ENCODE results near the gene PPP2R5C. TPM values are rescaled to one million over a fixed set of nuclear protein-coding genes. Genes with fewer than 3 reads are reported as not detected.

The PPP2R5C gene
- total RNA-seq, 2 donors from 2014 or later: 126 to 142 TPM

DNA sequence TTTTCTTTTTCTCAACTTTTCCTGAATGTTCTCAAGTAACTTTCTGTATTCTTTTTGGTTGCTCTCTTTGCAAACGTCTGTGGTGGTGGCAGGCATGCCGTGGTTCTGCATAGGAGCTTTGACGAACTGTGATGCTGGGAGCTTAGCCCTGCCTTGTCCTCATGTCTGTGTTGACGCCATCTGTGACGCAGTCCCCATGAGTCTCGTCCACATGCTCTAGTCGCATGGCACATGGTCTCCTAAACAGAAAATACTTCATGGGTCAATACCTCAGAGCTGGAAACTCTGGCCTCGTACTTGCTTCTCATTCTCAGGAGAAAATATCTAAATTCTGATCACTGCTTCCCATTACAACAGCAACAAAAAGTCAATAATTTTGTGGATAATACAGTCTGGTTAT, 152.6 kb downstream of the PPP2R5C start:
- ATAC-seq (no peak), DNase-seq (no peak)
- intact Hi-C loops (cut with DNase I): no loop called here

DNA sequence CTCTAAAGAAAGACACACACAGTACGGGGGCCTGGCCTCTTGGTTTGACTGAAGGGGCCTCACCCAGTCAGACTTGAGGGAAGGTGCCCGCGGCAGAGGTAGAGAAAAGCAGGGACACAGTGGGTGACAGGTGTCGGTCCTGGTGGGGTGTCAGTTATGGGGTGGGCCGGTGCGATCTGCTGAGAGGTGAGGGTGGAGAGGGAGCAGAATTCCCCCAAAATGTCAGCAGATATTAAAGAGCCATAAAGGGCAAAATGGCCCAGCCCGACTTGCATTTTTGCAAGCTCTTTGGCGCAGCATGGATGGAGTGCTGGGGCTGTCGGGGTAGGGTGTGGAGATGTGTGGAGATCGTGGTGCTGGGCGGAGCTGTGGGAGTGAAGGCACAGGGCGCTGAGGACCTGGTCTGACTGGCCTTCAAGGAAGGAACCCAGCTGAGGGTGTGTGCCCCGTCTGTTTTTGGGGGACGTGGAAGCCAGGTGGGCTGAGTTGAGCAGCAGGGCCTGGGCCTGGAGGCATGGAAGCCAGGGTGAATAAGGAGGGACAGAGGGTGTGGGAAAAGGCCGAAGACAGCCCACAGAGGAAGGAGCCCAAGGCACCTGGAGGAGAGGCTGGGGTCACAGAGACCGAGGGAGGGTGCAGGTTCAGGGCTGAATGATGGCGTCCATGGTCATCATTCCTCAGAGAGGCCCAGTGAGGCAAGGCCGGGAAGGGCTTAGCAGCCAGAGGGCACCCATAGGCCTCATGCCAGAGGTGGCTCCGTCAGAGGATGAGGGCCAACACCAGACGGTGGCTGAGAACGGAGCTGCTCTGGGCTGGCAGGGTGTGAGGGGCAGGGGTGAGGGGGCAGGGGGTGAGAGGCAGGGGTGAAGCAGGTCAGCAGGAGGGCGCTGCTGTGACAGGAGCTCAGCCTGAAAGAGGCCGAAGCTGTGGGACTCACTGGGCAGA, 154.6 kb downstream of the PPP2R5C start:
- intact Hi-C loops (cut with DNase I): no loop called here
- ATAC-seq (peak; percentile 16 to 44), DNase-seq (no peak)

DNA sequence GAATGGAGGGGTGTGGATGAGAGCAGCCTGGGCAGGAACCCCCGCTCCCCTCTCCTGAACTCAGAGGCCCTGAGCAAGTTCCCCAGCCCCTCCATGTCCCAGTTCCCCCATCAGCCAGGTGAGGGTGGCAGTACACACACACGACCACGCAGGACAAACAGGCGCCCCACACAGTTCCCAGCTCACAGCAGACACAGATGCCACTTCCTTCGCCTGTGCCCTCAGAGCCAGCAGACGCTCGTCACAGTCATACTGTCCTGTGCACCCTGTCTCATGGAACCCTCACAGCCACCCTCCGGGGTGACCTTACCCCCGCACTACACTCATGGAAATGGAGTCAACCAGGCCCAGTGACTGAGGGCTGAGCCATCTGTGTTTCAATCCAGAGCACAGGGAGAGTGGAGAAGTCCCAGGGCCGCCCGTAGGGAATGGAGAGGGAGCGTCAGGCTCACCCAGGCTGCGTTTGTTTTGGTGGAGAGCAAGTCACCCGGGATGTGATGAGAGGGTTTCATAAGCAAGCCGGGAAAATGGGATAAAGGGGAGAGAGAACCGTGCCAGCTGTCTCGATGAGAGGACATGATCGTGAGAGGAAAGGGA, 155.4 kb downstream of the PPP2R5C start:
- peak; percentile 13 to 73 for ATAC-seq
- DNase-seq: no peak
- intact Hi-C loops (cut with DNase I): no loop called here

DNA sequence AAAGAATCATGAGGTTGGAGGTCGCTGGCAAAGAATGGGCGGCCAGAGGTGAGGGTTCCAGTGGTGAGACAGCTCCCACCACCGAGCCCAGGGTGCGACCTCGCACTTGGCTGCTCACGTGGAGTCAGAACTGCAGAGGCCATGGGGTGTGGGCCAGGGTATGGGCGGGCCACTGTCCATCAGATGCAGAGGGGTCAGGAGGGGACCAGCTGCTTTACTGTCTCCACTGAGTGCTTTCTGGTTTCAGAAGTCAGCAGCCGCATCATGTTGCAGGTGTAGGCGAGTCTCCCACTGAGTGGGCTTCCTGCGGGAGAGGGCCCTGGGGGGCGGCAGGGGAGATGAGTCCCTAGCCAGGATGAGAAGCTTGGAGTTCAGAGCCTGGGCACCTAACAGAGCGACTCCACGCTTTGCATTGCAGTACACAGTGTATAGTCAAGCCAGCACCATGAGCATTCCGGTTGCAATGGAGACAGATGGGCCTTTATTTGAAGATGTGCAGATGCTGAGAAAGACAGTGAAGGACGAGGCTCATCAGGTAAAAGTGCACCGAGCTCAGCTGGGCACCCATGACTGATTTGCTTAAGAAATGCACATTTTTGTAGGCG, 156.0 kb downstream of the PPP2R5C start:
- DNase-seq: no peak
- intact Hi-C loops (cut with DNase I): no loop called here
- ATAC-seq: peak in 1 of 2 donors; percentile 54

DNA sequence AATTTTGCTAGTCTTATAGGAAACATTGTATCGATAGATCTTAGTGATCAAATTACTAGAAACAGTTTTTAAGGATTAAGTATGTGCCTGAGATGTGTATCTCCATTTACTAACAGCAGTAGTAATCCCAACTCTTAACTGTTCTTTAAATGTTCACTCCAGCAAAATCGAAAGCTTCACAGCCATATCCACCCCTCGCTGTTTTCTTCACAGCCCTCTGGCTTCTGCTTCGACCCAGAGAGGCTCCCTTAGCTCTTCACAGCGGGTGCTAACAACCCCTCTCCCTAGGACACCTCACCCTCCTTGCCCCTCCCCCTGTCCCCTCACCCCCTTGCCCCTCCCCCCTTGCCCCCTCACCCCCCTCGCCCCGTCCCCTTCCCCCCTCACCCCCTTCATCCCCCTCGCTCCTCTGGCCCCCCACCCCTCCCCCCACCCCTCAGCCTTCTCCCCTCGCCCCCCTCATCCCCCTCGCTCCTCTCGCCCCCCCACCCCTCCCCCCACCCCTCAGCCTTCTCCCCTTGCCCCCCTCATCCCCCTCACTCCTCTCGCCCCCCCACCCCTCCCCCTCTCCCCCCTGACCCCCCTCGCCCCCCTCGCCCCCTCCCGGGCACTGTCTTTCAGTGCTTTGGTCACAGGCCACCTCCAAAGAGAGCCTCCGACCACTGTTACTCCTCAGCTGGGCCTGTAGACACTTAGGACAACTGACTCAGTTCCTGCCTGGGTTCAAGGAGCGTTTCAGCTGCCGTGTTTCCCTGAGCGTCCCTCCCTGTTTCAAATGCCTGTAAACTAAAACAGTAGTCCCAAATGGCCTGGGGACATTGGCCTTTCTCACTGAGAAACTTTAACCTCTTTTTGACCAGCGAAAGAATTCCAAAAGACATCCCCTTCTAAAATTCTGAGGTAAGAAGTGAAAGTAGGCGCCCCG, 156.8 kb downstream of the PPP2R5C start:
- no peak for ATAC-seq
- intact Hi-C loops (cut with DNase I): no loop called here
- no peak for DNase-seq

DNA sequence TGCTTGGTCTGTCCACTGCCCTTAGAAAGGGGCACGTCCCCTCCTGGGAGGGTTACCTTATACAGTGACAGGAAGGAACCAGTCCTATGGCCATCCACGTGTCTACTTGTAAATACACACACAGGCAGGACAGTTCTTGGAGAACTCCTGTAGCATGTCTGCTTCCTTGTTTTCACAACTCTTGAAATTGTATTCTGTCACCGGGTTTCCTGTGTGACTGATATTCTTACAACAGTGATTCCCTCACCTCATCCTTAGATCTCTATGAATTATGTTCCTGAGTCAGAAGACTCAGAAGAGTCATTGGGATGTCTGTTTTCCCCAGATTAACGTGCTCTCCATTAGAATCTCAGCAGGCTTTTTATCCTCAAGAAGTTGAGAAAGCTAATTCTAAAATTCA, 158.8 kb downstream of the PPP2R5C start:
- no peak for DNase-seq
- intact Hi-C loops (cut with DNase I): loop anchor here in 1 of 2 donors (10.0 kb wide), 1 partner anchor 145 kb away; no protein-coding TSS in a partner anchor
- ATAC-seq: no peak

DNA sequence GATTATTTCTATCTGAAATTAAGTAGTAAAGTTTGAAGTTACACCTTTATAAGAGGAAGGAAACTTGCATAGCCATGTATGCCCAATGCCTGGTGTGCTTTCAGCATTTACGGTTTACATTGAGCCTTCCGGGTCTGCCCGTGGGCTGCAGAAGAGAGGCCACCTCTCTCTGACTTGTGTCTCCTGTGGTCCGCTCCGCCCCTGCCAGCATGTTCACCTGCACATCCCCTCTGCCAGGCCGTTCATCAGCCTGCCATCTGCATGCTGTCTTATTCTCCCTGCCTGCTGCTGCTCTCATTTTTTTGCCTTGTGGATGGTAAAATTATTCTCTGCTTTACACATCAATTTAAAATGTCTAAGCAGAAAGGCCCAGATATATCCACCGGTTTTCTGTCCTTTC, 161.4 kb downstream of the PPP2R5C start:
- DNase-seq: no peak
- no peak for ATAC-seq
- intact Hi-C loops (cut with DNase I): loop anchor here in 1 of 2 donors (10.0 kb wide), 1 partner anchor 148 kb away; no protein-coding TSS in a partner anchor

DNA sequence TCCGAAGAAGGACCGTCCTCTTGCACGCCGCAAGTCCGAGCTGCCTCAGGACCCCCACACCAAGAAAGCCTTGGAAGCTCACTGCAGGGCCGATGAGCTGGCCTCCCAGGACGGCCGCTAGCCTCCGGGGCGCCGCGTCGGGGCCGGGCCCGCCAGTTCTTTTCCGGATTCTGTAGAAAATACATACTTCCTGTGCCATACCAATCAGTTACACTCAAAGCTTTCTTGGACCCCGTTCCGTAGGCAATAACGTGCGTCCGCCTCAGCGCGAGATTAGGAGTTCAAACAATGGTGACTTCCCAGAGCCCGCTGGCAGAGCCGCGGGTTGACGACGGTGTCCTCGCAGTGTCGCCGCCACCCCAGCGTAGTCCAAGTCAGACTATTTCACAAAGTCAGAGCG, 163.6 kb downstream of the PPP2R5C start:
- ATAC-seq (no peak), DNase-seq (no peak)
- intact Hi-C loops (cut with DNase I): loop anchor here in 1 of 2 donors (10.0 kb wide), 1 partner anchor 150 kb away; no protein-coding TSS in a partner anchor

DNA sequence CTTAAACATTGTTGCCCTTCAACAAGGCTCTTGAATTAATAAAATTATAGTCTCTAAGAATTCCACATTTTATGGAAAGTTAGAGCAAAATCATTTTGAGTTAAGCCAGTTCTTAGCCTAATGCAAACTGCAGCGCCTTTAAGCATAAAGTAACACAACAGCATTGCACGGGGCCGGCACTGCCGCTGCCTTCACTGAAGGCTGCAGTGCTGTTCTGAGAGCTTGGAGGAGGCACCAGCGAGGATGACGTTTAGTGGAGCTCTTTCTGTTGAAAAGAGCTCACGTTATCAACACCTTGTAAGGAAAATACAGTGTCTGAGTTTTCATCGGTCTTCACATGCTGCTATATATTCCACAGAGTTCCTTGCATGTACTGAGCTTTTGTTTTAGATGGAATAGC, 164.6 kb downstream of the PPP2R5C start:
- ATAC-seq (no peak), DNase-seq (no peak)
- intact Hi-C loops (cut with DNase I): loop anchor here in 1 of 2 donors (10.0 kb wide), 1 partner anchor 151 kb away; no protein-coding TSS in a partner anchor

DNA sequence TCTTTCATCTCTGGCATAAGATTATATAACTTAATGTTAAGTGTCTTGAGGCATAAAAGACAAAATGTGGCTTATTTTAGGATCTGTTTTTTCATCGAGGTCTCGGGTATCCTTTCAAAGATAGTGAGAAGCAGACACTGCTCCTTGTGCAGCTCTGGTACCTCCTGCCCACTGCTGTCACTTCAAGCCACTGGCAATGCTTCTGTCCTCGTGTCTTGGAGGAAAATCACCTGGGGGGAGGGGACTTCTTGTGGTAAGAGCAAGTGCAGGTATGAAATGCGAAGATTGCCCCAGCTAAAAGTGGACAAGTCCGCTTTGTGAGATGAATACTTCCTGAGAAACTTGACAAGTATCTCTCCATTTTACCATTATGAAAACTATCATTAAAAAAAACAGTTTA, 165.1 kb downstream of the PPP2R5C start:
- no peak for ATAC-seq
- intact Hi-C loops (cut with DNase I): loop anchor here in 1 of 2 donors (10.0 kb wide), 1 partner anchor 152 kb away; no protein-coding TSS in a partner anchor
- DNase-seq: no peak

DNA sequence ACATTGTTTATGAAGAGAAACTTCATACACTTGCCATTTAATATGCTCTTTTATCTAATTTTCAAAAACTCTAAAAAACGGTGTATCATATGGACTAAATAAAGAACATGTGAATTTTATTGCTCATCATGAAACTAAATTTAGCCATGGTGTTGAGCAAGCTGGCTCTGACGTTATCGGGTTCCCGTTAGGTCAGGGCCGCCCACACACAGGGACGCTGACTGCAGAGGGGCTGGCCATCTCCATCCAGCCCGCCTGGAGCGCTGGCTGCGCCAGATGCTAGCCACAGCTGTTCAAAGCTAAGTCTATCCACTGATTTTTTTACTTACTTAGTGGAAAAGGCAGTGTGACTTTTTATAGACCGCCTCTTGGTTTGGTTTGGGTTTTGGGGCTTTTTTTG, 166.3 kb downstream of the PPP2R5C start:
- DNase-seq (peak; percentile 92), ATAC-seq (peak; percentile 99)
- intact Hi-C loops (cut with DNase I): loop anchor here in 1 of 2 donors (10.0 kb wide), 1 partner anchor 153 kb away; no protein-coding TSS in a partner anchor

DNA sequence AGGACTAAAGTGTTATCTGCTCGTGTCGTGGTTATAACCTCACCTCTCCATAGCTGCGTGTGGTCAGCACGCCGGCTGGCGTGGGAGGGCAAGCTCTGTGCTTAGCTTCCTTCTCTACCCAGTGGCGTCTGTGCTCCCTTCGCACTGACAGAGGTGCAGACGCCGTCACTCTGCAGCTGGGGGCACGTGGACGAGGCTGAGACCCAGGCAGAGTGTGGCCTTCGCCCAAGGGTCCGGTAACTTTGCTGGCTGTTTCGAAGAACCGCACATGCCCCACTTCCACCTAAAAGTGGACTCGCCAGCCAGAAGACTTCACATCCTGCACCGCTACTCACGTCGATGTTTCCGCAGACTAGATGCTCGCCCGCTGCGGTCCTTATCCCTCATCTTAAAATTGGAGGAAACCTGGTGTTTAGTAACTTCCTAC, 166.9 kb downstream of the PPP2R5C start:
- intact Hi-C loops (cut with DNase I): loop anchor here in 1 of 2 donors (10.0 kb wide), 1 partner anchor 154 kb away; no protein-coding TSS in a partner anchor
- peak; percentile 12 to 30 for ATAC-seq
- no peak for DNase-seq

DNA sequence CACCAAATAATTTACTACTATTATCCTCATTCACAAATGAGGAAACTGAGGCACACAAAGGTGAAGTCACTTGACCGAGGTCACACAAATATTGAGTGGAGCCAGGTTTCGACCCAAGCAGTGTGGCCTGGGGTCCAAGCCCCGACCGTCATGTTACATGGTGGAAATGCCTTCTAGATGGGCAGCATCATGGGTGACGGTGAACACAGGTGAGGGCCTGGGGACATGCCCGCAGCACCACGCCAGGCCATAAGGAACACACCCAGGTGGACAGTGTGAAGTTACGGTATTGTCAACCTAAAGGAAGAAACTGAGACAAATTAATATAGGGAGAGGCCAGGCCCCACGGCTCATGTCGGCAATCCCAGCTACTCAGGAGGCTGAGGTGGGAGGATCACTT, 167.6 kb downstream of the PPP2R5C start:
- ATAC-seq: no peak
- intact Hi-C loops (cut with DNase I): loop anchor here in 1 of 2 donors (10.0 kb wide), 1 partner anchor 154 kb away; no protein-coding TSS in a partner anchor
- no peak for DNase-seq

DNA sequence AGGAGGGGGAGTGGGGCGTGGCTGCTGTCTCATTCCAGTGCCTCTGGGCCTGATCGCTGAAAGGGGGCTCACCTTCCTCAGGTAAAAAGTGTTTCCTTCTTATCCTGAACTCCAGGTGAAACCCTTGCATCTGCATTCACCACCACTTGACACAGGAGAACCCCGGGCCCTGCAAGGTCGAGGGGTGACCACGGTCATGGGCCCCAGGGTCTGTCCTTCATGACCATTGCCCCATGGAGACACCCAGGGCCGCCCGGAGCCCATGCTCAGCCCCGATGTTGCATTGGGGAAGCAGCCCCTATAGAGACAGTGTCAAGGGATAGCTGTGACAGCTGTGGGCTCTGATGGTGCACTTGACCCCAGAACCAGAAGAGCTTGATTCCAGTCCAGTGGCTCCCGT, 168.4 kb downstream of the PPP2R5C start:
- intact Hi-C loops (cut with DNase I): loop anchor here in 1 of 2 donors (10.0 kb wide), 1 partner anchor 155 kb away; no protein-coding TSS in a partner anchor
- no peak for ATAC-seq
- no peak for DNase-seq

DNA sequence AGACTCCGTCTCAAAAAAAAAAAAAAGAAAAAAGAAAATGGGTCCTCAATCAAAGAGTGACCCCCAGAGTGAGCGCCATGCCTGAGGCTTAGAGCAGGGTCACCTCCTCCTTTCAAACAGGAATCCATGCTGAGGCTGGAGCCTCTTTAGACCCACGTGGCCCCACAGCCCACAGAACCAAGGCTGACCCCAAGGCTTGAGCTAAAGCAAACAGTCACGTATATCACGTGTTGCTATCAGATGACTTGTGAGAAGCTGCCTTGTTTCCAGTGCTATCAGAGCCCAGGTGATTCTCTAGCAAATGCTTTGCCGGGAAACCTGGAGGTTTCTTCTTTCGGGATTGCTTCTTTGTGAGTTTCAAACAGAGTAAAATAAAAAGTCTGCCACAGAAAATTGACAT, 171.2 kb downstream of the PPP2R5C start:
- intact Hi-C loops (cut with DNase I): no loop called here
- no peak for DNase-seq
- ATAC-seq: no peak

DNA sequence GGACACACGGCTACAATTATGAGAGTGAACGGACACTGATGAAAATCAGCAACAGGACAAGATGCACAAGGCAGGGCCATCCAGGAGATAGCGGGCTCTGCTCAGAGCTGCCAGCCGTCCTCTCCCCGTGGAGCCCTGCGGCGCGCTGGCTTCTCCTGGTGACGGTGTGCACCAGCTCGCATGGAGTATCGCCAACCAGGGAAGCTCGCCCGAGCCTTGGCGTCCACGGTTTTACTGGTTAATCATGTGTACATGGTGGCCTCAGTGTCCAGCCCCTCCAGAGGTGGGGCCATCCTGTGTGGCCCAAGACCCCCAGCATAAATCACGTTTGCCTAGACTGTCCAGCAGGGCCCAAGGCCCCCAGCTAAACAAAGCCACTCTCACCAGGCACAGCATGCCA, 171.7 kb downstream of the PPP2R5C start:
- no peak for ATAC-seq
- no peak for DNase-seq
- intact Hi-C loops (cut with DNase I): no loop called here

DNA sequence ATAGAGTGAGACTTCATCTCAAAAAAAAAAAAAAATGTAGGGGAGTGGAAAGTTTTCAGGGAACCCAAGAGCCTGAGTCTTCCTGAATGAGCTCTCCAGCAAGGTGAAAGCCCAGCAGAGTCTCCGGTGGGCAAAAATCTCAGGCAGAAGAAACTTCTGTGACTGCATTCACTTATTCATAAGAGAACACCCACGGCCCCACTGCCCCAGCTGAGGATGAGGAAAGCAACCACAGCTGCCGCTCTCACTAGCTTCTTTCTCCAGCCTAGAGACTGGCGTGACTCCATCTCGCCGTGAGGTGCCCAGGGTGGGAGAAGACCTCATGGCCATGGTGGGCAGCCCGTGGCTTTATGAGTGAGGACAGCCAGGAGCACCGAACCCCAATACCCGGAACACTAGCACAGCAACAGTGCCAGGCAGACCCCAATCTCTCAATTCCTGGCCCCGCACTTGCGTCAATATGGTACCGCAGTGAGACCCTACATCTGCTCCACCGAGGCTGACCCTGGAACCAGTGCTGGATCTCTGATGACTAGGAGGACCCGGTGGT, 173.2 kb downstream of the PPP2R5C start:
- ATAC-seq (no peak), DNase-seq (no peak)
- intact Hi-C loops (cut with DNase I): no loop called here
